ENCODE data around the gene ASIC2. TPM values are rescaled to one million over a fixed set of nuclear protein-coding genes. Genes with fewer than 3 reads are reported as not detected.

Gene ASIC2
- total RNA-seq, 2 donors from 2014 or later: 0.48 to 1.3 TPM

GRCh38 chr17:33023790-33024189 is 269.3 kb downstream of the ASIC2 start:
- no peaks in the 10 kb centered on the region for H3K9me3 ChIP-seq
- no peaks in the 10 kb centered on the region for H3K27me3 ChIP-seq
- intact Hi-C loops (cut with DNase I): no loop called here
- H3K9ac ChIP-seq (ENCODE audit: low read depth in 2 of 2, low read length in 2 of 2): no peak overlapping the region
- no peak for DNase-seq
- H3K4me3 ChIP-seq: no peak overlapping the region
- TF ChIP-seq CTCF (IDR thresholded peaks at IDR 0.05): no peak
- no peaks in the 10 kb centered on the region for H3K36me3 ChIP-seq
- H3K4me1 ChIP-seq: no peaks in the 10 kb centered on the region
- H3K27ac ChIP-seq: no peak overlapping the region

- H3K4me1 ChIP-seq: no peaks in the 10 kb centered on the region
- no peaks in the 10 kb centered on the region for H3K36me3 ChIP-seq
- DNase-seq: no peak
- intact Hi-C loops (cut with DNase I): no loop called here
- no peak overlapping the region for H3K4me3 ChIP-seq
- no peak for TF ChIP-seq CTCF (IDR thresholded peaks at IDR 0.05)
- no peaks in the 10 kb centered on the region for H3K9me3 ChIP-seq
- no peak overlapping the region for H3K27ac ChIP-seq
- H3K27me3 ChIP-seq: no peaks in the 10 kb centered on the region
- H3K9ac ChIP-seq (ENCODE audit: low read depth in 2 of 2, low read length in 2 of 2): no peak overlapping the region
Measured at GRCh38 chr17:33021731-33022408, 271.2 kb downstream of the ASIC2 start.

- Histone ChIP-seq H3K36me3 (no peaks in the 10 kb centered on the region), H3K27me3 (no peaks in the 10 kb centered on the region)
Measured at GRCh38 chr17:33019161-33019890, 273.8 kb downstream of the ASIC2 start.

GRCh38 chr17:33017366-33017765 is 275.7 kb downstream of the ASIC2 start:
- no peaks in the 10 kb centered on the region for H3K4me1 ChIP-seq
- no peaks in the 10 kb centered on the region for H3K27me3 ChIP-seq
- no peak overlapping the region for H3K27ac ChIP-seq
- no peaks in the 10 kb centered on the region for H3K36me3 ChIP-seq
- H3K4me3 ChIP-seq: no peak overlapping the region
- H3K9ac ChIP-seq (ENCODE audit: low read depth in 2 of 2, low read length in 2 of 2): no peak overlapping the region
- intact Hi-C loops (cut with DNase I): no loop called here
- H3K9me3 ChIP-seq: no peaks in the 10 kb centered on the region
- TF ChIP-seq CTCF (IDR thresholded peaks at IDR 0.05): no peak
- DNase-seq: no peak

More at GRCh38 chr17:33019161-33019890, 273.8 kb downstream of the ASIC2 start:
- intact Hi-C loops (cut with DNase I): no loop called here
- Histone ChIP-seq H3K4me1 (no peaks in the 10 kb centered on the region), H3K9ac (ENCODE audit: low read depth in 2 of 2, low read length in 2 of 2) (no peak overlapping the region), H3K9me3 (no peaks in the 10 kb centered on the region), H3K4me3 (no peak overlapping the region), H3K27ac (no peak overlapping the region)
- DNase-seq: no peak
- no peak for TF ChIP-seq CTCF (IDR thresholded peaks at IDR 0.05)

- H3K9ac ChIP-seq (ENCODE audit: low read depth in 2 of 2, low read length in 2 of 2): no peak overlapping the region
- no peak overlapping the region for H3K4me3 ChIP-seq
- H3K9me3 ChIP-seq: no peaks in the 10 kb centered on the region
- H3K4me1 ChIP-seq: no peaks in the 10 kb centered on the region
- H3K36me3 ChIP-seq: no peaks in the 10 kb centered on the region
- H3K27ac ChIP-seq: no peak overlapping the region
- intact Hi-C loops (cut with DNase I): no loop called here
- H3K27me3 ChIP-seq: no peaks in the 10 kb centered on the region
- DNase-seq: no peak
- TF ChIP-seq CTCF (IDR thresholded peaks at IDR 0.05): no peak
Measured at GRCh38 chr17:33016920-33017319, 276.2 kb downstream of the ASIC2 start.
